Smooth muscle cell (in vitro differentiated cells): ENCODE data around the gene SC5D. TPM values are rescaled to one million over a fixed set of nuclear protein-coding genes. Genes with fewer than 3 reads are reported as not detected.

Experiments
- DNase-seq: peaks from one replicate; lab custom pipeline; 2025; ENCODE audit not compliant: unreplicated experiment; lab: John Stamatoyannopoulos, UW
- H2AFZ ChIP-seq: fragments of 200-600 bp; sonication (generic); 2 replicates; pipeline ENCODE4 v1.6.0; 2016; ENCODE audit warnings: antibody characterized with exemption, low read depth, mild to moderate bottlenecking
- H3F3A ChIP-seq: fragments of 200-600 bp; sonication (generic); 2 replicates; pipeline ENCODE4 v1.6.0; 2017; ENCODE audit warnings: antibody characterized with exemption, low read depth
- H3K27ac ChIP-seq: fragments of 200-600 bp; sonication (generic); 2 replicates; pipeline ENCODE4 v1.5.1; 2016; ENCODE audit warnings: low read depth, mild to moderate bottlenecking
- H3K27me3 ChIP-seq: fragments of 200-600 bp; sonication (generic); 2 replicates; pipeline ENCODE4 v1.6.1; 2016; ENCODE audit warnings: low read depth, mild to moderate bottlenecking
- H3K36me3 ChIP-seq: fragments of 200-600 bp; sonication (generic); 2 replicates; pipeline ENCODE4 v1.5.1; 2016; ENCODE audit warnings: low read depth
- H3K4me1 ChIP-seq: fragments of 200-600 bp; sonication (generic); 2 replicates; pipeline ENCODE4 v1.5.1; 2016; ENCODE audit warnings: low read depth
- H3K4me2 ChIP-seq: fragments of 200-600 bp; sonication (generic); 2 replicates; pipeline ENCODE4 v1.6.0; 2016; ENCODE audit warnings: mild to moderate bottlenecking
- H3K4me3 ChIP-seq: fragments of 200-600 bp; sonication (generic); 2 replicates; pipeline ENCODE4 v1.5.1; 2016; ENCODE audit warnings: mild to moderate bottlenecking
- H3K79me2 ChIP-seq: fragments of 200-600 bp; sonication (generic); 2 replicates; pipeline ENCODE4 v1.6.0; 2016; ENCODE audit warnings: low read depth, mild to moderate bottlenecking
- H3K9ac ChIP-seq: fragments of 200-600 bp; sonication (generic); 2 replicates; pipeline ENCODE4 v1.6.0; 2016; ENCODE audit warnings: low read depth
- H3K9me3 ChIP-seq: fragments of 200-600 bp; sonication (generic); replicated peaks from 2 replicates; pipeline ENCODE4 v1.5.1; 2016; ENCODE audit warnings: low read depth
- H4K20me1 ChIP-seq: fragments of 200-600 bp; sonication (generic); 2 replicates; pipeline ENCODE4 v1.6.0; 2016; ENCODE audit warnings: low read depth
- WGBS: methylation state at CpG from one replicate; pipeline ENCODE4 v1.1.7; 2016; ENCODE audit warnings: low lambda C conversion rate; 5-methylcytosine and 5-hydroxymethylcytosine counted together
- polyA plus RNA-seq: library from polyadenylated mRNA; unstranded; fragments of >200 nt; fragmentation: Nextera tagmentation; extraction: Ambion mirVana; gene quantifications from 2 replicates; pipeline ENCODE4 v1.2.1, GENCODE V29; 2016
- total RNA-seq: library from RNA; depleted of rRNA; stranded (reverse); fragments of >200 nt; gene quantifications from 2 replicates; pipeline ENCODE4 v1.2.3, GENCODE V29; 2014
- TF ChIP-seq, protein P1 (sequence below): fragments of 200-600 bp; sonication (generic); IDR thresholded peaks from 2 replicates; pipeline ENCODE4 v1.5.1; 2017; ENCODE audit warnings: borderline replicate concordance, mild to moderate bottlenecking, antibody characterized with exemption; ENCODE audit not compliant: insufficient read depth, poor library complexity, severe bottlenecking

SC5D gene
- total and polyA plus RNA-seq, 2 experiments from 2014 or later: 59.5 to 138 TPM

DNA sequence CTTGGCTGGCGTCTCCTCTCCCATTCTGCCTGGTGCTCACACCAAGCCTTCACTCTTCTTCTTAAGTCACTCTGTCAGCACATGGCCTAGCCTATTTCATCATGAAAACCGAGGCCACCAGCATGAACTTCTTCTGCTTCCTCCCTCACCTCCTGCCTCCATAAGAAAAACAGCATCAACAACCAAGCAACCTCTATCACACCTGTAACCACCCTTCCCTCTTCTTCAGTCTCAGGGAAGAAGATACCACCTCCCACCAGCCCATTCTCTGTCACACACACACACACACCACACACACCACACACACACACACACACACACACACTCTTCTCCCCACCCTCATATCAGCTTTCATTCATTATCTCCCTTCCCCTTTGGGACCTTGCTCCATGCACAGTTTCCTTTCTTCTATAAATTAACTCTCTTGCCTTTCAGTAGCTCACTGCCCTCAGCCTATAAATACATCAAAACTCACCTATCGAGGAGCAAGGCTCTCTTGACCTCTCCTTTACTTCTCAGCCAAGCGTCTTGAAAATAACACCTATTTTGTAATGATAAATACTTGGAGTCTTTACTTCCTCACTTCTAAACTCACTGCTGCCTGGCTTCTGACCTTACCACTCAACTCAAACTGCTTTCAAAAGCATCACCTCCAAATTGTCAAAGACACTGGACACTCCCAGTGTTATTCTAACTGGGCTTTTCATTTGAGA is 36.6 kb downstream of the SC5D start:
- WGBS: 88% methylated on average over 4 of the region's 4 CpGs

DNA sequence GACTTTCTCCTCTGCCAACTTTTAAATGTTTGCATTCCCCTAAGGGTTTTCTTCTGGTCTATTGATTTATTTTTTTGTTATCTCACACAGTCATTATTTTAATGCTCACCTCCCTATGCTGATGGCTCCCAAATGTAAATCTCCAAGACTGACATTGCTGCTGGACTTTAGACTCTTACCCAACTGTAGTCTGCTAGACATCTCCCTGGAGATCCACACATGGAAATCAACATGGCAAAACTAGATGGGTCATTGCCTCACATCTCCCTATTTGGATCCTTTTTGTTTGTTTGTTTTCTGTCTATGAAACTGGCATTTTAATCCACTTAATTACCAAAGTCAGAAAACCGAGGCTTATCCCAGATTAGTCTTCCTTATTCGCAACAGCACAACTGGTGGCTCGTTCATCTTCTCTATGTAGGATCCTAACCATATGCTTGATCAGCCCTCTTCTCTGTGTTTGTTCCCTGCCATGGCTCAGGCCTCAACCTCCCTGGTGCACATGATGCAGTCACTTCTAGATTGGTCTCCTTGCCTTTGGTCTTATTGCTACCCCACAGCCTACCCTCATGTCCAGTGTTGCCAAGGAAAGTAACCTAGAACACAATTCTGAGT is 37.3 kb downstream of the SC5D start:
- H3K27me3 ChIP-seq: peaks cover 24% of the 10 kb centered on the region
- H3K9ac ChIP-seq: no peak overlapping the region
- no peaks in the 10 kb centered on the region for H3K9me3 ChIP-seq
- H3K4me1 ChIP-seq: no peaks in the 10 kb centered on the region
- H2AFZ ChIP-seq: no peak overlapping the region
- TF ChIP-seq, protein P1, sequence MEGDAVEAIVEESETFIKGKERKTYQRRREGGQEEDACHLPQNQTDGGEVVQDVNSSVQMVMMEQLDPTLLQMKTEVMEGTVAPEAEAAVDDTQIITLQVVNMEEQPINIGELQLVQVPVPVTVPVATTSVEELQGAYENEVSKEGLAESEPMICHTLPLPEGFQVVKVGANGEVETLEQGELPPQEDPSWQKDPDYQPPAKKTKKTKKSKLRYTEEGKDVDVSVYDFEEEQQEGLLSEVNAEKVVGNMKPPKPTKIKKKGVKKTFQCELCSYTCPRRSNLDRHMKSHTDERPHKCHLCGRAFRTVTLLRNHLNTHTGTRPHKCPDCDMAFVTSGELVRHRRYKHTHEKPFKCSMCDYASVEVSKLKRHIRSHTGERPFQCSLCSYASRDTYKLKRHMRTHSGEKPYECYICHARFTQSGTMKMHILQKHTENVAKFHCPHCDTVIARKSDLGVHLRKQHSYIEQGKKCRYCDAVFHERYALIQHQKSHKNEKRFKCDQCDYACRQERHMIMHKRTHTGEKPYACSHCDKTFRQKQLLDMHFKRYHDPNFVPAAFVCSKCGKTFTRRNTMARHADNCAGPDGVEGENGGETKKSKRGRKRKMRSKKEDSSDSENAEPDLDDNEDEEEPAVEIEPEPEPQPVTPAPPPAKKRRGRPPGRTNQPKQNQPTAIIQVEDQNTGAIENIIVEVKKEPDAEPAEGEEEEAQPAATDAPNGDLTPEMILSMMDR: no peak
- whole genome bisulfite sequencing: 70% methylated on average over 3 of the region's 3 CpGs
- no peak overlapping the region for H3K4me3 ChIP-seq
- no peak for DNase-seq
- no peak overlapping the region for H3K4me2 ChIP-seq
- H3F3A ChIP-seq: no peaks in the 10 kb centered on the region
- H3K27ac ChIP-seq: no peak overlapping the region
- H4K20me1 ChIP-seq: no peaks in the 10 kb centered on the region
- no peaks in the 10 kb centered on the region for H3K79me2 ChIP-seq
- no peaks in the 10 kb centered on the region for H3K36me3 ChIP-seq

More for the DNA sequence above, 36.6 kb downstream of the SC5D start:
- Histone ChIP-seq H3K79me2 (no peaks in the 10 kb centered on the region), H2AFZ (no peak overlapping the region), H3K4me2 (no peak overlapping the region), H3K36me3 (no peaks in the 10 kb centered on the region), H3K27me3 (peaks cover 24% of the 10 kb centered on the region), H3K9me3 (no peaks in the 10 kb centered on the region), H3K9ac (no peak overlapping the region), H3F3A (no peaks in the 10 kb centered on the region), H4K20me1 (no peaks in the 10 kb centered on the region), H3K4me1 (no peaks in the 10 kb centered on the region), H3K4me3 (no peak overlapping the region), H3K27ac (no peak overlapping the region)
- DNase-seq: no peak
- TF ChIP-seq, protein P1: no peak

DNA sequence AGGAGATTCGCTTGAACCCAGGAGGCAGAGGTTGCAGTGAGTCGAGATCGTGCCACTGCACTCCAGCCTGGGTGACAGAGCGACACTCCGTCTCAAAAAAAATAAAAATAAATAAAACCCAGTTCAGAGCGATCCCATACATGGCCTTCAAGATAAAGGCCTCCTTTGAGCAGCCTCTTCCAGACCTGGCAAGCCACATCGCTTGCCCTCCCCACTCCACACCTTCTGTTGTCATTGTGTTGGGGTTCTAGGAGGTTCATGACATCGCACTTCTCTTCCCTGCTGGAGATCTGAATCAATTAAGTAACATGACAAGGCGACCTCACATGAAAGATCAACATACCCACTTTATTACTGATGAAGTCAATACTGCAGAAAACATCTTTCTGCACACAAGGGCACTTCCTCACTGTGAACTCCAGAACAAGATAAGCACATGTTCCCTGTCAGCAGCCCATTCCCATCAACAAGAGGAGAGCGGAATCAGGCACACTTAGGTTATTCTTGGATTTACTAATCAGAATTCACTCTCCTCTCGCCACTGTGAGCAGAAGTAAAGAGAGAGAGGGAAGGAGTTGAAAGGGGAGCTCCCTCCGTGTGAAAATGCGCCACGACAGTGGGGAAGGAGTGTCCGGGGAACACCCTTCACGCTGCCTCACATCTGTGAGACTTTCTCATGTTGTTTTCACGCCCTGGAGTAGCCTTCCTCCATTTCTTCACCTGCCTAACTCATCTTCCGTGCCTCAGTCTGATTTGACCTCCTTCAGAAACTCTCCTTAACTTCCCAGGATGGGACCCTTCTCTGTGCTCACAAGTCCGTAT is 38.3 kb downstream of the SC5D start:
- Histone ChIP-seq H2AFZ (no peak overlapping the region), H3K4me1 (no peaks in the 10 kb centered on the region), H3F3A (no peaks in the 10 kb centered on the region), H3K36me3 (no peaks in the 10 kb centered on the region), H3K27ac (no peak overlapping the region), H4K20me1 (no peaks in the 10 kb centered on the region), H3K79me2 (no peaks in the 10 kb centered on the region), H3K27me3 (peaks cover 24% of the 10 kb centered on the region), H3K9me3 (no peaks in the 10 kb centered on the region), H3K4me2 (no peak overlapping the region), H3K9ac (no peak overlapping the region), H3K4me3 (no peak overlapping the region)
- WGBS: 89% methylated on average over 19 of the region's 19 CpGs
- TF ChIP-seq, protein P1: no peak
- no peak for DNase-seq
